ENCODE results near the gene BCL11A.

- TF ChIP-seq CTCF (IDR thresholded peaks at IDR 0.05; ENCODE audit: insufficient read depth, low read depth, low read length) (no peak), EZH2 (IDR thresholded peaks at IDR 0.05; ENCODE audit: insufficient read depth, low read length) (no peak)
These were observed 84.9 kb downstream of the BCL11A start for GRCh38 chr2:60468382-60469085.
